ENCODE results near the gene IL22. TPM values are rescaled to one million over a fixed set of nuclear protein-coding genes. Genes with fewer than 3 reads are reported as not detected.

IL22 gene
- total and polyA plus RNA-seq, 2 of the 8 experiments (the other 6 are each of a cell fraction or from before 2014, with no cell fraction given): not detected

DNA sequence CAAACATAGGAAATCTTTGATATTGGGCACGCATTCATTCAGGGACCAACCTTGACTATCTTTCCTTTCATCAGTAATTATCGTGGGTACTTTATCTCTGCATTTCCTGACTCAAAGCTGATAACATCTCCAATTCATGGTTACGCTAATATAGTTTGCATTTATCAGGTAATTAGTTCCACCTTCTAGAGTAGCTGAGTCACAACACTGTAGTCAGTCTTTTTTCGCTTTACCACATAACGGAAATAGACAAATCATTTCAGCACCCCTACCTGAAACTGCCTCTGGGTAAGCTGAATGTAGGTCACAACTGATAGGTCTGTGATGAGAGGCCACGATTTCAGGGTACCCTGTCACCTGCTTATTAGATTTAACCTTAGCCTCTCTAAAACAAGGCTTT lies 36.7 kb upstream of the IL22 start:
- H3K79me2 ChIP-seq (ENCODE audit: control insufficient read depth in 1 of 2, insufficient read depth in 2 of 2, low read length in 2 of 2): no peaks in the 10 kb centered on the region
- no peaks in the 10 kb centered on the region for H3K23me2 ChIP-seq (ENCODE audit: low read depth, low read length)
- no peak for DNase-seq (ENCODE audit: low read depth in 1 of 2, low spot score in 2 of 2)
- no peaks in the 10 kb centered on the region for H3K9me3 ChIP-seq (ENCODE audit: insufficient read depth in 2 of 2, low read depth in 1 of 2, low read length in 1 of 2)
- no peaks in the 10 kb centered on the region for H3K79me1 ChIP-seq (ENCODE audit: low read depth, low read length)
- H3K27ac ChIP-seq (ENCODE audit: low read depth, low read length): no peak overlapping the region
- no peak overlapping the region for H3K4ac ChIP-seq (replicated peaks; ENCODE audit: insufficient read length, low read depth, low read length)
- H3K27me3 ChIP-seq (replicated peaks in 1 of 4; ENCODE audit: control insufficient read depth in 3 of 4, extremely low read depth in 1 of 4, insufficient read depth in 3 of 4, low read length in 3 of 4): no peaks in the 10 kb centered on the region
- no peak overlapping the region for H2BK15ac ChIP-seq (ENCODE audit: low read length)
- no peak overlapping the region for H2BK5ac ChIP-seq (ENCODE audit: low read depth, low read length)
- no peak overlapping the region for H3K4me2 ChIP-seq (ENCODE audit: insufficient read depth in 1 of 2, low read depth in 2 of 2, low read length in 2 of 2)
- no peak overlapping the region for H2AFZ ChIP-seq (ENCODE audit: low read length)
- FAIRE-seq: no peak
- H2BK20ac ChIP-seq (ENCODE audit: low read length): no peak overlapping the region
- POLR2A ChIA-PET (ENCODE audit: partially characterized antibody): no interaction called here
- H3K9ac ChIP-seq (replicated peaks in 1 of 4; ENCODE audit: extremely low read depth in 1 of 4, low read depth in 3 of 4, low read length in 3 of 4): no peak overlapping the region
- no peak overlapping the region for H4K5ac ChIP-seq (ENCODE audit: insufficient read length, low read depth, low read length)
- no peak overlapping the region for H2AK5ac ChIP-seq (ENCODE audit: low read depth, low read length)
- no peak overlapping the region for H3K23ac ChIP-seq (ENCODE audit: insufficient read length)
- no peak overlapping the region for H4K91ac ChIP-seq (replicated peaks; ENCODE audit: insufficient read length, low read length)
- H3K56ac ChIP-seq (replicated peaks; ENCODE audit: insufficient read length, low read depth, low read length): no peak overlapping the region
- CTCF ChIA-PET (ENCODE audit: partially characterized antibody): no interaction called here
- no peaks in the 10 kb centered on the region for H3K4me1 ChIP-seq (replicated peaks in 1 of 4; ENCODE audit: control insufficient read depth in 3 of 4, insufficient read depth in 4 of 4, low read length in 3 of 4)
- no peak overlapping the region for H2BK120ac ChIP-seq (replicated peaks; ENCODE audit: low read depth, low read length)
- no peaks in the 10 kb centered on the region for H4K20me1 ChIP-seq (replicated peaks in 1 of 2; ENCODE audit: control insufficient read depth in 1 of 2, insufficient read depth in 2 of 2, low read length in 2 of 2)
- WGBS, 2 experiments (ENCODE audit: extremely low coverage in 1 of 2, insufficient coverage in 1 of 2, insufficient read length in 1 of 2, insufficient replicate concordance in 2 of 2, low coverage in 1 of 2, low lambda C conversion rate in 2 of 2, missing lambda C conversion rate in 1 of 2): 95% methylated on average over 6 of the region's 6 CpGs; no CpG with 5 or more reads in 1 of the 2 experiments
- H2BK12ac ChIP-seq (ENCODE audit: low read depth, low read length): no peak overlapping the region
- no peak overlapping the region for H4K8ac ChIP-seq (ENCODE audit: extremely low read depth, insufficient read depth, low read length)
- H3K36me3 ChIP-seq (ENCODE audit: control insufficient read depth in 2 of 4, insufficient read depth in 4 of 4, low read length in 3 of 4): no peaks in the 10 kb centered on the region
- H3K4me3 ChIP-seq (ENCODE audit: extremely low read depth in 1 of 4, insufficient read depth in 2 of 4, low read depth in 3 of 4, low read length in 4 of 4): no peak overlapping the region
- no peak overlapping the region for H3K18ac ChIP-seq (ENCODE audit: extremely low read depth, low read length)
- H3K14ac ChIP-seq (ENCODE audit: insufficient read length): no peak overlapping the region
- TF ChIP-seq, protein P1, sequence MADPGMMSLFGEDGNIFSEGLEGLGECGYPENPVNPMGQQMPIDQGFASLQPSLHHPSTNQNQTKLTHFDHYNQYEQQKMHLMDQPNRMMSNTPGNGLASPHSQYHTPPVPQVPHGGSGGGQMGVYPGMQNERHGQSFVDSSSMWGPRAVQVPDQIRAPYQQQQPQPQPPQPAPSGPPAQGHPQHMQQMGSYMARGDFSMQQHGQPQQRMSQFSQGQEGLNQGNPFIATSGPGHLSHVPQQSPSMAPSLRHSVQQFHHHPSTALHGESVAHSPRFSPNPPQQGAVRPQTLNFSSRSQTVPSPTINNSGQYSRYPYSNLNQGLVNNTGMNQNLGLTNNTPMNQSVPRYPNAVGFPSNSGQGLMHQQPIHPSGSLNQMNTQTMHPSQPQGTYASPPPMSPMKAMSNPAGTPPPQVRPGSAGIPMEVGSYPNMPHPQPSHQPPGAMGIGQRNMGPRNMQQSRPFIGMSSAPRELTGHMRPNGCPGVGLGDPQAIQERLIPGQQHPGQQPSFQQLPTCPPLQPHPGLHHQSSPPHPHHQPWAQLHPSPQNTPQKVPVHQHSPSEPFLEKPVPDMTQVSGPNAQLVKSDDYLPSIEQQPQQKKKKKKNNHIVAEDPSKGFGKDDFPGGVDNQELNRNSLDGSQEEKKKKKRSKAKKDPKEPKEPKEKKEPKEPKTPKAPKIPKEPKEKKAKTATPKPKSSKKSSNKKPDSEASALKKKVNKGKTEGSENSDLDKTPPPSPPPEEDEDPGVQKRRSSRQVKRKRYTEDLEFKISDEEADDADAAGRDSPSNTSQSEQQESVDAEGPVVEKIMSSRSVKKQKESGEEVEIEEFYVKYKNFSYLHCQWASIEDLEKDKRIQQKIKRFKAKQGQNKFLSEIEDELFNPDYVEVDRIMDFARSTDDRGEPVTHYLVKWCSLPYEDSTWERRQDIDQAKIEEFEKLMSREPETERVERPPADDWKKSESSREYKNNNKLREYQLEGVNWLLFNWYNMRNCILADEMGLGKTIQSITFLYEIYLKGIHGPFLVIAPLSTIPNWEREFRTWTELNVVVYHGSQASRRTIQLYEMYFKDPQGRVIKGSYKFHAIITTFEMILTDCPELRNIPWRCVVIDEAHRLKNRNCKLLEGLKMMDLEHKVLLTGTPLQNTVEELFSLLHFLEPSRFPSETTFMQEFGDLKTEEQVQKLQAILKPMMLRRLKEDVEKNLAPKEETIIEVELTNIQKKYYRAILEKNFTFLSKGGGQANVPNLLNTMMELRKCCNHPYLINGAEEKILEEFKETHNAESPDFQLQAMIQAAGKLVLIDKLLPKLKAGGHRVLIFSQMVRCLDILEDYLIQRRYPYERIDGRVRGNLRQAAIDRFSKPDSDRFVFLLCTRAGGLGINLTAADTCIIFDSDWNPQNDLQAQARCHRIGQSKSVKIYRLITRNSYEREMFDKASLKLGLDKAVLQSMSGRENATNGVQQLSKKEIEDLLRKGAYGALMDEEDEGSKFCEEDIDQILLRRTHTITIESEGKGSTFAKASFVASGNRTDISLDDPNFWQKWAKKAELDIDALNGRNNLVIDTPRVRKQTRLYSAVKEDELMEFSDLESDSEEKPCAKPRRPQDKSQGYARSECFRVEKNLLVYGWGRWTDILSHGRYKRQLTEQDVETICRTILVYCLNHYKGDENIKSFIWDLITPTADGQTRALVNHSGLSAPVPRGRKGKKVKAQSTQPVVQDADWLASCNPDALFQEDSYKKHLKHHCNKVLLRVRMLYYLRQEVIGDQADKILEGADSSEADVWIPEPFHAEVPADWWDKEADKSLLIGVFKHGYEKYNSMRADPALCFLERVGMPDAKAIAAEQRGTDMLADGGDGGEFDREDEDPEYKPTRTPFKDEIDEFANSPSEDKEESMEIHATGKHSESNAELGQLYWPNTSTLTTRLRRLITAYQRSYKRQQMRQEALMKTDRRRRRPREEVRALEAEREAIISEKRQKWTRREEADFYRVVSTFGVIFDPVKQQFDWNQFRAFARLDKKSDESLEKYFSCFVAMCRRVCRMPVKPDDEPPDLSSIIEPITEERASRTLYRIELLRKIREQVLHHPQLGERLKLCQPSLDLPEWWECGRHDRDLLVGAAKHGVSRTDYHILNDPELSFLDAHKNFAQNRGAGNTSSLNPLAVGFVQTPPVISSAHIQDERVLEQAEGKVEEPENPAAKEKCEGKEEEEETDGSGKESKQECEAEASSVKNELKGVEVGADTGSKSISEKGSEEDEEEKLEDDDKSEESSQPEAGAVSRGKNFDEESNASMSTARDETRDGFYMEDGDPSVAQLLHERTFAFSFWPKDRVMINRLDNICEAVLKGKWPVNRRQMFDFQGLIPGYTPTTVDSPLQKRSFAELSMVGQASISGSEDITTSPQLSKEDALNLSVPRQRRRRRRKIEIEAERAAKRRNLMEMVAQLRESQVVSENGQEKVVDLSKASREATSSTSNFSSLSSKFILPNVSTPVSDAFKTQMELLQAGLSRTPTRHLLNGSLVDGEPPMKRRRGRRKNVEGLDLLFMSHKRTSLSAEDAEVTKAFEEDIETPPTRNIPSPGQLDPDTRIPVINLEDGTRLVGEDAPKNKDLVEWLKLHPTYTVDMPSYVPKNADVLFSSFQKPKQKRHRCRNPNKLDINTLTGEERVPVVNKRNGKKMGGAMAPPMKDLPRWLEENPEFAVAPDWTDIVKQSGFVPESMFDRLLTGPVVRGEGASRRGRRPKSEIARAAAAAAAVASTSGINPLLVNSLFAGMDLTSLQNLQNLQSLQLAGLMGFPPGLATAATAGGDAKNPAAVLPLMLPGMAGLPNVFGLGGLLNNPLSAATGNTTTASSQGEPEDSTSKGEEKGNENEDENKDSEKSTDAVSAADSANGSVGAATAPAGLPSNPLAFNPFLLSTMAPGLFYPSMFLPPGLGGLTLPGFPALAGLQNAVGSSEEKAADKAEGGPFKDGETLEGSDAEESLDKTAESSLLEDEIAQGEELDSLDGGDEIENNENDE (IDR thresholded peaks at IDR 0.05; ENCODE audit: insufficient replicate concordance, low read length): no peak
